A673 (cell line): Measurements from ENCODE around the gene GNA14. TPM values are rescaled to one million over a fixed set of nuclear protein-coding genes. Genes with fewer than 3 reads are reported as not detected.

Experiments used
- BruUV-seq: library from RNA; stranded (reverse); fragments of 400-500 nt; replicated peaks from 2 replicates; lab custom pipeline; 2021; lab: Mats Ljungman, UMichigan
- CTCF ChIA-PET: fragments of 300-600 bp; sonication (Branson Sonifier 250); formaldehyde crosslinking; loops from one replicate; lab custom pipeline; 2022; ENCODE audit warnings: antibody characterized with exemption; lab: Charles Lee
- POLR2A ChIA-PET: fragments of 300-600 bp; sonication (Branson Sonifier 250); formaldehyde crosslinking; loops from one replicate; lab custom pipeline; 2022; ENCODE audit warnings: antibody characterized with exemption; ENCODE audit not compliant: low non-redundant PET; lab: Charles Lee
- DNase-seq: peaks from one replicate; pipeline ENCODE4 v3.0.0-alpha.2; 2015; ENCODE audit warnings: low spot score
- H3K27ac ChIP-seq: fragments of 200-600 bp; sonication (generic); 2 replicates; pipeline ENCODE4 v1.5.1; 2016; ENCODE audit warnings: mixed run types, low read depth, mild to moderate bottlenecking, mixed read lengths, antibody characterized with exemption, low read length; ENCODE audit not compliant: poor library complexity, severe bottlenecking
- H3K27me3 ChIP-seq: fragments of 200-600 bp; sonication (generic); replicated peaks from 2 replicates; pipeline ENCODE4 v1.6.1; 2017; ENCODE audit warnings: mixed run types, low read depth, mild to moderate bottlenecking, mixed read lengths, antibody characterized with exemption, low read length; ENCODE audit not compliant: insufficient read depth, poor library complexity
- H3K36me3 ChIP-seq: fragments of 200-600 bp; sonication (generic); 2 replicates; pipeline ENCODE4 v1.6.1; 2016; ENCODE audit warnings: mixed run types, mild to moderate bottlenecking, mixed read lengths, antibody characterized with exemption, low read length; ENCODE audit not compliant: insufficient read depth, poor library complexity, severe bottlenecking
- H3K4me1 ChIP-seq: fragments of 200-600 bp; sonication (generic); 2 replicates; pipeline ENCODE4 v1.6.1; 2017; ENCODE audit warnings: mixed run types, mild to moderate bottlenecking, mixed read lengths, antibody characterized with exemption, low read length; ENCODE audit not compliant: insufficient read depth, poor library complexity, severe bottlenecking
- H3K4me3 ChIP-seq: fragments of 200-600 bp; sonication (generic); 2 replicates; pipeline ENCODE4 v1.5.1; 2016; ENCODE audit warnings: low read depth, mixed run types, mild to moderate bottlenecking, mixed read lengths, low read length; ENCODE audit not compliant: poor library complexity, severe bottlenecking
- H3K9me3 ChIP-seq: fragments of 200-600 bp; sonication (generic); 2 replicates; pipeline ENCODE4 v1.6.1; 2016; ENCODE audit warnings: mixed run types, low read depth, mild to moderate bottlenecking, mixed read lengths, antibody characterized with exemption, low read length; ENCODE audit not compliant: poor library complexity, severe bottlenecking
- EZH2 ChIP-seq: fragments of 200-600 bp; sonication (generic); IDR thresholded peaks from 2 replicates; pipeline ENCODE4 v1.6.1; 2017; ENCODE audit warnings: borderline replicate concordance, low read depth, mild to moderate bottlenecking, mixed read lengths, antibody characterized with exemption, low read length; ENCODE audit not compliant: poor library complexity, severe bottlenecking
- intact Hi-C: fragments of 100-400 bp; cut with micrococcal nuclease; formaldehyde crosslinking; loops from one replicate; pipeline ENCODE4 v1.10.0; 2022; ENCODE audit not compliant: unreplicated experiment
- total RNA-seq: library from RNA; stranded (reverse); gene quantifications from 2 replicates; pipeline ENCODE4 v1.2.3, GENCODE V29; 2021
- TF ChIP-seq, protein P1 (sequence below): fragments of 300-800, 200-600 bp; sonication (generic); conservative IDR thresholded peaks from 2 replicates; pipeline ENCODE4 v1.5.1; 2017; ENCODE audit warnings: low read depth, mild to moderate bottlenecking, antibody characterized with exemption, low read length, moderate library complexity, mixed read lengths

GNA14 gene
- total RNA-seq, 1 experiment from 2014 or later, result 2.7 TPM

DNA sequence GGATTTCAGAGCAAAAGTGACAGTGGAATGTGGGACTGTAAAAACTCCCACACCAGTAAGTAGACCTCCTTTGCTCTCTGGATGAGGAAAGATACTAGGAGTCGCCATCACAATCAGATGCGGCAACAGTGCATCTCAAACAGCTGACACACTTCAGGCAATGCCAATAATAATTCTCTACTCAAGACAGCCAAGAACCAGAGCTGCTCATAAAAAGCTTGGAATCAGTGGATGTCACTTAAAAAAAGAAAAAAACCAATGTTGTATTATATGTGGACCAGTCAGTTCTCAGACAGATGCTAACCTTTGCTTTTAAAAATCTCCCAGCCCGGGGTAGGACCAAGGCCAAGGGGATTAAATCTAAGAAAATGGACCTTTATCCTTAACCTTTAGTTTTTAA lies 185.0 kb downstream of the GNA14 start:
- ChIA-PET POLR2A (no interaction called here), CTCF (interaction anchor here (0.5 kb wide), 1 partner anchor 355 kb away, joined by 6 read pairs; no protein-coding TSS in a partner anchor)
- DNase-seq, result no peak
- BruUV-seq, result no TSS peak
- intact Hi-C loops, result no loop called here
- Histone ChIP-seq H3K4me1 (peaks cover 7% of the 10 kb centered on the region), H3K36me3 (no peaks in the 10 kb centered on the region), H3K27me3 (no peaks in the 10 kb centered on the region), H3K4me3 (no peak overlapping the region), H3K27ac (no peak overlapping the region), H3K9me3 (no peaks in the 10 kb centered on the region)
- no peak for TF ChIP-seq EZH2
- TF ChIP-seq, protein P1, sequence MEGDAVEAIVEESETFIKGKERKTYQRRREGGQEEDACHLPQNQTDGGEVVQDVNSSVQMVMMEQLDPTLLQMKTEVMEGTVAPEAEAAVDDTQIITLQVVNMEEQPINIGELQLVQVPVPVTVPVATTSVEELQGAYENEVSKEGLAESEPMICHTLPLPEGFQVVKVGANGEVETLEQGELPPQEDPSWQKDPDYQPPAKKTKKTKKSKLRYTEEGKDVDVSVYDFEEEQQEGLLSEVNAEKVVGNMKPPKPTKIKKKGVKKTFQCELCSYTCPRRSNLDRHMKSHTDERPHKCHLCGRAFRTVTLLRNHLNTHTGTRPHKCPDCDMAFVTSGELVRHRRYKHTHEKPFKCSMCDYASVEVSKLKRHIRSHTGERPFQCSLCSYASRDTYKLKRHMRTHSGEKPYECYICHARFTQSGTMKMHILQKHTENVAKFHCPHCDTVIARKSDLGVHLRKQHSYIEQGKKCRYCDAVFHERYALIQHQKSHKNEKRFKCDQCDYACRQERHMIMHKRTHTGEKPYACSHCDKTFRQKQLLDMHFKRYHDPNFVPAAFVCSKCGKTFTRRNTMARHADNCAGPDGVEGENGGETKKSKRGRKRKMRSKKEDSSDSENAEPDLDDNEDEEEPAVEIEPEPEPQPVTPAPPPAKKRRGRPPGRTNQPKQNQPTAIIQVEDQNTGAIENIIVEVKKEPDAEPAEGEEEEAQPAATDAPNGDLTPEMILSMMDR, result no peak

DNA sequence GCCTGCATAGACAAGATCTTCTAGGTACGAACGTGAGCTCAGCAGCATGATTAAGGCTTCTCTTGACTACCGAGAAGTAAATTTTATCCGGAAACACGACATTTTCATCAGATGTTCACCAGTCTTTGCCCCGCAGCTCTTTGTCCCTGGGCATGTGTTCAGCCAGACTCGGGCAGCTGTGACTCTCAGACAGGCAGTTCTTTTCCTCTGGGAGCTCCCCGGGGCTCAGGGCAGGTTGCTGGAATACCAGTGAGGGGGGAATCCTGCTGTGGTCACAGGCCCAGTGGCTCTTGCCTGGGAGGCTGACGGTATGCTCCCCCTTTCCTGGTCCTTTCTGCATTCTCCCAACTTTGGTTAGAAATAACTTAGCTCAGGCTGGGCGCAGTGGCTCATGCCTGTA lies 186.1 kb downstream of the GNA14 start:
- POLR2A ChIA-PET, result no interaction called here
- CTCF ChIA-PET, result no interaction called here
- intact Hi-C loops, result no loop called here

DNA sequence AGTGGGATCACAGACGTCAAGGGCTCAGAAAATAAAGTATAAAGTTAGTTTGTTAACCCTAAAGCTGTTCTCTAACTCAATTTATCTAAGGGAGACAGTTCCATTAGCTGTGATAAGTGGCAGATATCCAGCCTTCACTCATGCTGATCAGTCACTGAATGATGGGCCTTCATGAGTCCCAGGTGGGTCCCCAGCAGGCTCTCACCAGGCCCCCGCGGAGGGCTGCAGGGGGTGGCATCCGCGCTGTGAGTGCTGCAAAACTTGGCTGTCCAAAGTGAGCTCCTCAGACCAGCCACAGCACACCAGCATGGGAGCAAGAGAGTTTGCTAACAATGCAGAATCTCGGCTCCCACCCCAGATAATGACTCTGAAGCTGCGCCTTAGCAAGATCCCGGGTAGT lies 187.2 kb downstream of the GNA14 start:
- no peak for DNase-seq
- no peaks in the 10 kb centered on the region for H3K9me3 ChIP-seq
- no peak overlapping the region for H3K27ac ChIP-seq
- CTCF ChIA-PET, result no interaction called here
- H3K4me1 ChIP-seq, result peaks cover 20% of the 10 kb centered on the region
- POLR2A ChIA-PET, result no interaction called here
- H3K36me3 ChIP-seq, result no peaks in the 10 kb centered on the region
- H3K4me3 ChIP-seq, result no peak overlapping the region
- intact Hi-C loops, result no loop called here
- no peaks in the 10 kb centered on the region for H3K27me3 ChIP-seq
- BruUV-seq, result no TSS peak
- TF ChIP-seq EZH2, result no peak
- TF ChIP-seq, protein P1, result no peak

More for the DNA sequence above, 186.1 kb downstream of the GNA14 start:
- no peaks in the 10 kb centered on the region for H3K27me3 ChIP-seq
- no peak overlapping the region for H3K27ac ChIP-seq
- no peaks in the 10 kb centered on the region for H3K36me3 ChIP-seq
- peaks cover 18% of the 10 kb centered on the region for H3K4me1 ChIP-seq
- H3K9me3 ChIP-seq, result no peaks in the 10 kb centered on the region
- BruUV-seq, result no TSS peak
- DNase-seq, result no peak
- no peak overlapping the region for H3K4me3 ChIP-seq
- no peak for TF ChIP-seq EZH2
- TF ChIP-seq, protein P1, result no peak
